GM19452 (cell line): ENCODE measurements around the gene C1D.
"Not testable (repeated sequence)": the region's sequence is repeated elsewhere in the genome, so short reads cannot be mapped to it uniquely, and the experiment has no call there.

ENCODE experiments used
- ATAC-seq: cut with Tn5 transposase; IDR thresholded peaks from one replicate; pipeline ENCODE4 v1.9.1; 2021; ENCODE audit not compliant: unreplicated experiment

C1D gene, protein sequence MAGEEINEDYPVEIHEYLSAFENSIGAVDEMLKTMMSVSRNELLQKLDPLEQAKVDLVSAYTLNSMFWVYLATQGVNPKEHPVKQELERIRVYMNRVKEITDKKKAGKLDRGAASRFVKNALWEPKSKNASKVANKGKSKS

DNA sequence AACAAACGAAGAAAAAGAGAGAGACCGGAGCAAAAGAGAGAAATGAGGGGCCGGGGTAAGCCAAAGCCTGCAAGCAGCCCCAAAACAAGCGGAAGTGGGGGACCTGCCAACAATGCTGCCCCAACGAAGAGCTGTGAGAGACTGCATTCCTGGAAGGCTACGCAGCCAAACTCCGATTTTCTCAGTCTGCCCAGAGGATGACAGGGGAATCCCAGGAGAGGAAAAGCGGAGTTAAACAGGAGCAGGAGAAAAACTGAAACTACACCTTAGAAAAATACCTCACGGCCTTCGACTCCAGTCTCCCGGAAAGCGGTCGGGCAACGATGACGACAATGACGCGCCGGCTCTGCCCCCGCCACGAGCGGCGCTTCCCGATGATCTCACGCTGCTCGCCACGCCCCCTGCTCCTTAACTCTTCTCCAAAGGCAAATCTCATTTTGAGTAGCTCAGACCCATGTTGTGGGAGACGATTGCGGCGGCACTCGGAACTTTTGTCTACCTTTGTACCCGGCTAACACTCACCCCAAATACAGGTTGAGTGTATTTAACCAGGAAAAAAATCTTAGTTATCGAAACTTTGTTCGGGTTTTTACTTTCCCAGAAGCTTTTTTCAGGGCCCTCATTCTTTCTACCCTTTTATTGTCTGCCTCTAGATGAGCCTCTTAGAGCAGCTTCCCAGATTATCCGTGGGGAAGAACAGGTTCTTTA is at the start of gene C1D:
Gene C1D (minus strand): TSS at position 325 of the 708 bp plus-strand sequence. CDS start 15,694 bp downstream, outside the sequence.
- peak; percentile 97 for ATAC-seq

DNA sequence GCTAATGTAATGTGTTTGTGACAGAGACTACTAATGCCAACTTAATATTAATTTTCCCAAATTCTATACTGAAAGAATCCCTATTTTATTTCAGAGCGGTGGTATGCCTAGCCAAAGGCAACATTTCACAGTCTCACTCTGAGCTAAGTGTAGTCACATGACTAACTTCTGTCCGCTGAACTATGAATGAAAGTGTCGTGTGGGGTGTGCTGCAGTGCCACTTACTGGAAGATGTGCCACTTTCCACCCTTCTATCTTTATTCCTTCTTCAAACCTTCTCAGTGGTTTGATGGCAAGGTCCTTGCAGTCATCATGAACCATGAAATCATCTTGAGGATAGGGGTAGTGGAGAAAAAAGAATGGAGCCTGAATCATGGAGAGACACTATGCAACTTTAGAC is 47.3 kb upstream of the C1D start:
- ATAC-seq: peak; percentile 82

DNA sequence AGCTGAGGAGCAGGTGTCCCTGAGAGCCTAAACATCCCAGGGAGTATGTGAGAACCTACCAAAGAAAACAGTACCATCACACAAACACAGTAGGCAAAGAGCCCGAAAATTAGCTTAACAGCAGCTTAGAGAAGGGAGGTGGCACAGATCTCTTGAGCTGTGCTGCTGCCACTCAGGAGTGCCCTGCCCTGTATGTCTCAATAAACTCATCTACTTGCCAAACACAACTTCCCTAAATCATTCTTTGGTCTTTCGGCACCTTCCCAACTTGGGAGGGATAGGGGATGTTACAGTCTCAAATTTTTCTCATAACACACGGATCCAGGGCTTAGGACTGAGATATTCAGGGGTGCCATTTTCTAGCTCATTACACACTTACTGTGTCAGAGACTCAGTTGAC is 45.3 kb upstream of the C1D start:
- ATAC-seq: no peak

DNA sequence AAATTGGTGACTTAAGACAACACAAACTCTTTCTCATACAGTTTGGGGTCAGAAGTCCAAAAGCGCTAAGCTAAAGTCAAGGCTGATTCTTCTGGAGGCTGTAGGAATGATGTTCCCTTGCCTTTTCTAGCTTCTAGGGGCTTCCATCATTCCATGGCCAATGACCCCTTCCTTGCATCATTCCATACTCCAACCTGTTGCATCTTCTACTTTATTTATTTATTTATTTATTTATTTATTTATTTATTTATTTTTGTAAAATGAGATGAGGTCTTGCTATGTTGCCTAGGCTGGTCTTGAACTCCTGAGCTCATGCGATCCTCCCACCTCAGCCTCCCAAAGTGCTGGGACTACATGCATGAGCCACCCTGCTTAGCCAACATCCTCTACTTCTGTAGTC is 44.7 kb upstream of the C1D start:
- no peak for ATAC-seq

DNA sequence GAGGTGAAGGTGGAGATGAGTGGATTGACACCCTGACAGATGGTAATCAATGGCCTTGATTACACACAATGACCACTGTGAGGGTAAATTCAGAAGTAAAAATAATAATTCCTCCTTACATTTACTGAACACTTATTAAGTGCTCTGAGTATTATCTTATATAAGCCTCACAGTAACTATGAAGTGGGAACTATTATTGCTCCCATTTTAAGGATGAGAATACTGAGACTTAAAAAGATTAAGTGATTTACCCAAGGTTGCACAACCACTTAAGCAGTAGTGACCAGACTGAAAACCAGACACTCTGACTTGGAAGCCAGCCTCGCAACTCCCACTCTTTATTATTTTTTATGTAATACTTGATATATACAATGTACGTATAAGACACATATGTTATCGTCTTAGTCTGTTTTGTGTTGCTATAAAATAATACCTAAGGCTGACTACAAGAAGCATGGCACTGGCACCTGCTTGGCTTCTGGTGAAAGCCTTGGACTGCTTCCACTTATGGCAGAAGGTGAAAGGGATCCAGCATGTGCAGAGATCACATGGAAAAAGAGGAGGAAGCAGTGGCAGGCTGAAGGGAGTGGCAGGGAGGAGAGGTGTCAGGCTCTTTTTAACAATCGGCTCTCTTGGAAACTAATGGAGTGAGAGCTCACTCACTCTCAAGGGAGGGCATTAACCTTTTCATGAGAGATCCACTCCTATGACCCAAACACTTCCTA is 41.5 kb upstream of the C1D start:
- ATAC-seq: no peak

DNA sequence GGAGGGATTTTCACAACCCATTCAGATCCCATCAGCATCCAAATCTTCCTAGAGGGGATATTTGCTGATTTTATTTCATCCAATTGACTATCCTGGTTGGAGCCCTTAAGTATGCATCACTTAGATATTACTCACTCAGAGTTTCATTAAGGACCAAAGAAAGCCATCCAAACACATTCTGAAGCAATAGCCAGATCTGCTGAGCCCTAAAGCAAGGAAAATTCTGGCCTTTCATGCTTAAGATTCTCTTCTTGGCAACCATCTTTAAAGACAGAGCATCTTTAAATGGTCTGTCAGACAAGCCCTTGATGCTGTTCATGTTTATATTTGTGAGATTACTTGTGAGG is 40.9 kb upstream of the C1D start:
- no peak for ATAC-seq

DNA sequence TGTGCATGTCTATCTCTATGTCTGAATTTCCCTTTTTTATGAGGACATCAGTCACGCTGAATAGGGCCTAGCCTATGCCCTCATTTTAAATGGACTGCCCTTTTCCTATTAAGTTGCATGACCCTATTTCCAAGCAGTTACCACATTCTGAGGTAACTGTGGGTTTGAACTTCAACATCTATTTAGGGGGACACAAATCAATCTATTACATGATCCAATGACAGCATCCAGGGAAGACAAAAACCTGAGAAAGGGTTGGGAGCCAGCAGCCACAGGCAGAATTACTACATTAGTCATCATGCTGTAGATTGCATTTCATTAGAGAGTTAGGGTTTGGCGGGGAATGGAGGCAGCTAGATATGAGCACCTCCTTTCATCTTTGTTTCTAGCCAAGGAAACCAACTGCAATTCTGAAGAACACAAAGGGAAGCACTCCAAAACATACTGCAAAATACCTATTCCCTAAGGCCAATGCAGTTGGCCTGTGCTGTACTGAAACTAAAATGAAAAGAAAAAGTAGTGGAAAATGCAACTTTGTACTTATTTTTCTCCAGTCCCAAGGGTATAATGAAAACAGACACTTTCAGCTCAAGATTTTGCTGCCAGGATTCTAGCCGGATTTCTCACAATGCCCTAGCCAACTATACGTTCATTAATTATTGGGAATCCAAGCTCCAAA is 40.4 kb upstream of the C1D start:
- ATAC-seq: no peak

DNA sequence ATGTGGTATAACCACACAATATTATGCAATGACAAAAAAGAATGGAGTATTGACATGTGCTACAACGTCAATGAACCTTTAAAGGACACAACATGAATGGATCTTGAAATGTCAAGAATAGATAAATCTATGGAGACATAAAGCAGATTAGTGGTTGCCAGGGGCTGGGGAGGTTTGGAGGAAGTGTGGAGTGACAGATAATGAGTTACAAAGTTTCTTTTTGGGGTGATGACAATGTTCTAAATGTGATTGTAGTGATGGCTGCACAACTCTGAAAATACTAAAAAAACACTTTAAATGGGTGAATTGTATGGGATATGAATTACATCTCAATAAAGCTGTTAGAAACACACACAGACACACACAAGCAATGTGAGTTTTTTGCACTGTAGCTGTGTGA is 37.4 kb upstream of the C1D start:
- ATAC-seq: no peak

DNA sequence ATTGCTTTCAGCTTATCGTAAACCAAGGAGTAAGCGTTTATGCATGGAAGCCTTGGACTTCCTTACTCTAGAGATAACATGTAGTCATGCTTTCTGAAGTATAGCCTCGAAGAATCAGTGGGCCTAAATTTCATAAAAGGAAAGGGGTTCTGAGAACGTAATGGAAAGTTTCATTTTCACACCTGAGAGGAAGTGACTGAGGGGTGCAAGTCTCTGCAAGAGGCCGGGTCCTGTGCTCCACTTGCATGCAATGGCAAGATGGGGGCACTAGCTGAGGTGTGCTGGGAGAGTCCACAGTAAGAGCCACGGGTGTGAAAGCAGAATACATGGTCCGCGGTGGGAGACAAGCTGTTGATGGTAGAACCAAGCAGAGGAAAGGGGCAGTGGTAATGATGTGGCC is 36.5 kb upstream of the C1D start:
- no peak for ATAC-seq

DNA sequence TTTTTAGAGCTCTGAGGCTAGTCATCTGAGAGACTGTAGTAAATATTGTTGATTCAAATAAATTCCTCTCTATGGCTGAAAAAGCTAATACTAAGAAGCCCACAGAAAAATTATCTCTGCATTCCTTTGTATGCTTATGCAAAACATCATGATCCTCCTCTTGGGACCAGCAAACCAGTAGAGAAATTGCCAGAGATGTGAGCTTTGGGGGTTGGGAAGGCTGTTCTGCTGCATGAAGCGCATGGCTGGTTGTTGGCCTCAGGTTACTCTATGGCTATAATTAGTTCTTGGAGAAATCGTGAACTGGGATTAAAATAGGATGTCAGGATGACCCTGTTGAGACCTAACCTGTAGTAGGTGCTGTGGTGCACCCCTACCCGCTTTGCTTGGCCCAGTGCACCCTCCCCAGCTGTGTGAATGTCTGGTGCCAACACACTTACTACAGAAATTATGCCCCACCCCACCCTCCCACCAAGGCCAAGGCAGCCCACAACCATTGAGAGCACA is 35.5 kb upstream of the C1D start:
- no peak for ATAC-seq

DNA sequence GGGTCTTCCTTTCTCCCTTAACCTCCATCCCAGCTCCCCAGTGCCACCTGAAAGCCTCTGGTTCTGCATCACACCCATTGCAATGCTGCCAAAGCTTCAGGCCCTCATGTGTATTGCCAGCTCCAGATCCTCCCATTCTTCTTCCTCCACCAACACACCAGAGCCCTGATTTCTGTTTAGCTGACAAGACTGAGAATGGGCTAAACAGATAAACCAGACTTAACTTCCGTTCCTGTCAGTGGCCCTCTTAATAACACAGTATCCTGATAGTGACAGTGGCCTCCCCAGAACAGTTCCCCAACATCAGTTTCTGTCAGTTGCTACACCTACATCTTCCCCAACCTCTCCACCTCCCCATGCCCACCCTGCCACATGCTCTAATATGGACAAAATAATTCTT is 31.3 kb upstream of the C1D start:
- ATAC-seq: no peak

DNA sequence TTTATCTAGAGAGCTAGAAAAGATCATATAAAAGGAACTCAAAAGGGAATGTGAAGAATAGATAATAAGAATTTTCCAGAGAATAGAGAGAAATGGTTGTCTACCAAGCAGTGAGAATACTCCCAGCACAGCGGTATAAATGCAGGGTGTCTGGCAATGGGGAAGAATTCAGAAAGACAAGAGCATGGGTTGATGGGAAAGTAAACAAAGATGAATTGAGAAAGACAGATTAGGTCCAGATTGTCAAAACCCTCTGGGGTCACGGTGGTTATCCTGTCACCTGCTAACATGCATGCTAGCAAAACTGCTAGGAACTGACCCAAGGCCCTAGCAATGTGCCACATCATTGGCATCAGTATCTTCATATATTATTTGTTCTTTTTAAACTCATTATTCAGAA is 30.8 kb upstream of the C1D start:
- no peak for ATAC-seq

DNA sequence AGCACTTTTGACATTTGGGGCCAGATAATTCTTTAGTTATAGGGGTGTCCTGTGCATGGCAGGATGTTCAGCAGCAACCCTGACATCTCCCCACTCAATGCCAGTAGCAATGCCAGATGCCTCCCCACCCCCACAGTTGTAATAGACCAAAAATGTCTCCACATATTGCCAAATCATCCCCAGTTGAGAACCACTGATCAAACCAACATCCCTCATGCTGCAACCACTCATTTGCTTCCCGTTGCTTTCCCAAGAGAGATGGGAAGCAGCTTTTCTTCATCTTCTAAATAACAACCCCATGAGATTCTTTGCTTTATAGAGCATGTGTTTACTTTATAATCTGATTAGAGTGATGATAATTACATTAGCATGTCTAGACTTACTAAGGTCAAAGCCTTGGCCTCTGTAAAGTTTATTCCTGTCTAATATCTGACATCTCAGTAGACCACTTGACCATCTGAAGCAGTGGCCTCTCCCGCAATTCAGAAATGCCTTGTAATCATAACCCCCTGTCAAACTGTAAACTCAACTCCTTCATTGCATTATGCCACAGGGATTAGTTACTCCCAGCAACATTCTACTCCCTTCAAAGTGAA is 28.7 kb upstream of the C1D start:
- ATAC-seq: no peak

DNA sequence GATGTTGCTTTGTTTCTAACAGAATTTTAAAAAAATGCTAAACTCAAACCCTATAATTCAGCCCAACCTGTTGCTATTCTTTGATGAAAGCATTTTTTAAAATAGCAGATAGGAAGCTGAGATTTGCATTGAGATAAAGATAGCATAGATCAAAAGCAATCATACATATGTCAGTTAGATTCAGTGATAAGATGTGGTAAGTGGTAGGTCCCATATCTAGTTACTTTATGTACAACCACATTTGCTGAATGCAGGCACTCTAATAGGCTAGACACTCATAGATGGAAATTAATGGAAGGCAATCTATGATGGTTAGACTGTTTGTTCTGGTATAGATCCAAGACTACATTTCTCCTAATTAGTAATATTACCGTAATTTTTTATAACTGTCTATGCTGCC is 27.2 kb upstream of the C1D start:
- ATAC-seq: no peak

DNA sequence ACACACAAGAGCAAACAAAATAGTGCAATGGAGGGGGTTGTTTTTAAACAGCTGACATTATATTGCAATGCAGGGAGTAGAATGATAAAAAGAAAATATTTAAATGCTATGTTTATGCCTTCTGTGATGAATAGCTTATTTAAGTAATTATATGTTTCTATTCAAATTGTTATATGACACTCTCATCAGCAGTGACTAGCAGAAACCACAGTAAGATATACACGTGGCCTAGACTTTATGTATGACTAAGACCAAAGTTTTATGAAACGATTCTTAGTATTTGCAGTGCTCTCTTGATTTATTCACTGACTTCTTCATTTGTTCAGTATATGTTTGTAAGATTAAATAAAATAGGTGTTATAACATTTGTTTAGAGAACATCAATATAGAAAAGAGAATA is 26.1 kb upstream of the C1D start:
- ATAC-seq: no peak

DNA sequence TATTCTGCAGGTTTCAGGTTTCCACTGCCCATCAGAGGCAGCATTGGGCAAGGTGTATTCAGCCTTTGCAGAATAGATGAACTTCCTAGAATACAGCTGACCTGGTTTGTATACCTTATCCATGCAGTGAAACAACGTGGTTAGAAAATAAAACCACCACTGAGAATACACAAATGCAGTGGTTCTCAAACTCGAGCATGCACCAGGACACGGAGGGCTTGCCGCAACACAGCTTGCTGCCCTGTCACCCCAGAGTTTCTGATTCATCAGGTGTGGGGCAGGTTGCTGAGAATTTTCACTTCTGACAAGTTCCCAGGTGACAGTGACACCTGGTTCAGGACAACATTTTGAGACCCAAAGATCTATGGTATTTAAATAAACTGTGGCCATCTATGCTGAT is 23.4 kb upstream of the C1D start:
- ATAC-seq: no peak

DNA sequence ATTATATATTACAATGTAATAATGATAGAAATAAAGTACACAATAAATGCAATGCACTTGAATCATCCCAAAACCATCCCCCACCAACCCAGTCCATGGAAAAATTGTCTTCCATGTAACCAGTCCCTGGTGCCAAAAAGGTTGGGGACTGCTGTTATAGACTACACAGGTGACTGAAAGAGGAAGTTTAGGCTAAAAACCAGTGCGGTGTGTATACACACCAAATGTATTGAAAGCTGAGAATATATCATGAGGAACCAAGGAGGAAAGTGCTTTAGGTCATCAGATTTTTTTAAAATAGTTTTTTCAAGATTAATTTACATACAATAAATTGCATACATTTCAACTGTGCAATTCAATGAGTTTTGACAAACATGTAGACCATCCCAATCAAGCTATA is 20.5 kb upstream of the C1D start:
- no peak for ATAC-seq

DNA sequence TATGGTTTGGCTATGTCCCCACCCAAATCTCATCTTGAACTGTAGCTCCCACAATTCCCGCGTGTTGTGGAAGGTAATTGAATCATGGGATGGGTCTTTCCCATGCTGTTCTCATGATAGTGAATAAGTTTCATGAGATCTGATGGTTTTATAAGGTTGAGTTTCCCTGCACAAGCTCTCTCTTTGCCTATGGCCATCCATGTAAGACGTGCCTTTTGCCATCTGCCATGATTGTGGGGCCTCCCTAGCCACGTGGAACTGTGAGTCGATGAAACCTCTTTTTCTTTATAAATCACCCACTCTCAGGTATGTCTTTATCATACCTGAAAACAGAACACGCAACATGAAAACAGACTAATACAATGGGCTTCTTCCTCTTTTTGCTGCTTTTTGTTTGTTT is 11.2 kb upstream of the C1D start:
- no peak for ATAC-seq

DNA sequence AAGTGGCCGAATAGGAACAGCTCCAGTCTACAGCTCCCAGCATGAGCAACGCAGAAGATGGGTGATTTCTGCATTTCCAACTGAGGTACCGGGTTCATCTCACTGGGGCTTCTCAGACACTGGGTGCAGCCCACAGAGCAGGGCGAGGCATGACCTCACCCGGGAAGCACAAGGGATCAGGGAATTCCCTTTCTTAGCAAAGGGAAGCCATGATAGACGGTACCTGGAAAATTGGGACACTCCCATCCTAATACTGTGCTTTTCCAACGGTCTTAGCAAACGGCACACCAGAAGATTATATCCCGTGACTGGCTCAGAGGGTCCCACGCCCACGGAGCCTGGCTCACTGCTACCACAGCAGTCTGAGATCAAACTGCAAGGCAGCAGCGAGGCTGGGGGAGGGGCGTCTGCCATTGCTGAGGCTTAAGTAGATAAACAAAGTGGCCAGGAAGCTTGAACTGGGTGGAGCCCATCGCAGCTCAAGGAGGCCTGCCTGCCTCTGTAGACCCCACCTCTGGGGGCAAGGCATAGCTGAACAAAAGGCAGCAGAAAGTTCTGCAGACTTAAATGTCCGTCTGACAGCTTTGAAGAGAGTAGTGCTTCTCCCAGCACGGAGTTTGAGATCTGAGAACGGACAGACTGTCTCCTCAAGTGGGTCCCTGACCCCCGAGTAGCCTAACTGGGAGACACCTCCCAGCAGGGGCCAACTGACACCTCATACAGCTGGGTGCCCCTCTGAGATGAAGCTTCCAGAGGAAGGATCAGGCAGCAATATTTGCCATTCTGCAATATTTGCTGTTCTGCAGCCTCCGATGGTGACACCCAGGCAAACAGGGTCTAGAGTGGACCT is 1.2 kb upstream of the C1D start:
- ATAC-seq: not testable (repeated sequence)

DNA sequence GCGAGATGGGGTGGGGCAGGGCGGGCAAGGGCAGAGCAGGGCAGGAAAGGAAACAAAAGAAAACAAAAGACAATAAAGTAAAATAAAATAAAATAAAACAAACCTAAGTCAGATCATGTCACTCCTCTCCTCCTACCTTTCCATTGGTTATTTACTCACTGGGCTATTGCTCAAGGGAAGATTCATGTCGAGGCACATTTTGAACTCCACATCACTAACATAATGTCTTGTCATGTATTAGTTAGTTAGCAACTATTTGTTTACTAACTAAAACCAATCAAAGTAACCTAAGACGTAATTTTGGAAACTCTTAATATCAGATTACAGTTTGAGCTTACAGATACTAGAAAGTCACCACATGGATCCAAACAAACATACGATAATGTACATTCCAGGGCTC is 2.2 kb downstream of the C1D start:
- no peak for ATAC-seq
